NCI-H2196 treated with DMSO at 0.1 percent for 48 hours (cell line): Measurements from ENCODE around the gene ESAM.

Experiments
- DNase-seq: peaks from one replicate; lab custom pipeline; 2025; ENCODE audit not compliant: unreplicated experiment; lab: John Stamatoyannopoulos, UW

The ESAM gene

DNA sequence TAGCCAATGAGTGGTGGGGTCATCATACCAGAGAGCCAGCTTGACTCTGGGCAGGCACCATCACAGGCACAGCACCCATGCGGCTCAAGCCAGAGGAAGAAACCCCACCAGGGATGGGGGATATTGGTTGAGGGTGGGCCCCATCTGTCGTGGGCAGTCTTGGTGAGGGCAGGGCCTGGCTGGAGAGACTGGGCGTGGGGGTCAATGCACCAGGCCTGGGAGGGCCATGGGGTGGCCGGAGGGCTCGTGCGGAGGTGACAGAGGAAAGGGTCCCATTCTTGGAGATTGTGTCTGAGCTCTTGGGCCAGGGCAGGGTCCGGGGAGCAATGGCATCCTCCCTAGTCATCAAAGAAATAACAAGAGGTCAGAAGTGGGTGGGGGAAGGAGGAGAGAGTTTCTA lies 8.5 kb downstream of the ESAM start:
- no peak for DNase-seq

DNA sequence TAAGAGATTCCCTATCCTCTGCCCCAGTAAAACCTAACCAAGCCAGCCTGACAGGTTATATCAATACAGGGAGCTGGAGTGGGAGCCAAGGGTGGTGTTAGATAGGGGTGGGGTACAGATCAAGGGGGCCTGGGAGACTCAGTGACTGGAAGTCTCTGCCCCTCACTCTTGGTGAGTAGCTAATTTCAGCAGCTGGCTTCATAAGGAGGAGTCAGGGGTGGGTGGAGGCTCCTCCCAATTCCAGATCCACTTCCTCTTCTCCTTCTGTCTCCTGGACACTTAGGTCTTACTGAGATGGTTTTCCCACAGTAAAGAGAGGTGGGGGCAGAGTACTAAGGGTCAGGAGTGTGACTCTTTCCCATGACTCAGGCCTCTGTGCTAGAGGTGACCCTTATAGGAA lies 8.9 kb downstream of the ESAM start:
- no peak for DNase-seq

DNA sequence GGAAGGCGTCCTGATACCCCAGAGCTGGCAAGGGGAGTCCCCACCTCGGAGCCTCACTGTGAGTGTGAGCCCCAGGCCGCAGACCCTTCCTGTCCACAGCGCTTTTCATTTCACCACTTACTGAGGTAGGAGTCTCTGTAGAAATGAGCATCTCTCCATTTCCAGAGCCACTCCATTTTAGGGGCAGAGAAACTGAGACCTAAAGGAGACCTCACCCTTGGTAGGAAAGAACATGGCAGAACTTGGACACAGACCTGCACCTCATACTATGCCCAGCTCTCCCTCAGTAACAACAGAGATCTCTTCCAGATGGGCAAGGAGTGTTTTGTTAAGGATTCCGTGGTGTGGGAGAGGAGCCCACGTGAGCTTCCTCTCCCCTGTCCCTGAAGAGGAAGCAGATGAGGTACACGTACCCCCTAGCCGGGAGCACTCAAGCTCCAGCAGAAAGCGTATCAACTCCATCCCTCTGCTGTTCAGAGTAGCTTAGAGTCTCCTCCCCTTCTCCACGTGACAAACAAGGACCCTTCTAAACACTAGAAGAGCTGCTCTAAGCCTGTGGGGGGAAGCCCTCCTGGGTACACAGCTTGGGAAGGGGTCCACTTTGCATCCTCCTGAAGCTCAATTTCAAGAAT lies 9.5 kb downstream of the ESAM start:
- DNase-seq: no peak

DNA sequence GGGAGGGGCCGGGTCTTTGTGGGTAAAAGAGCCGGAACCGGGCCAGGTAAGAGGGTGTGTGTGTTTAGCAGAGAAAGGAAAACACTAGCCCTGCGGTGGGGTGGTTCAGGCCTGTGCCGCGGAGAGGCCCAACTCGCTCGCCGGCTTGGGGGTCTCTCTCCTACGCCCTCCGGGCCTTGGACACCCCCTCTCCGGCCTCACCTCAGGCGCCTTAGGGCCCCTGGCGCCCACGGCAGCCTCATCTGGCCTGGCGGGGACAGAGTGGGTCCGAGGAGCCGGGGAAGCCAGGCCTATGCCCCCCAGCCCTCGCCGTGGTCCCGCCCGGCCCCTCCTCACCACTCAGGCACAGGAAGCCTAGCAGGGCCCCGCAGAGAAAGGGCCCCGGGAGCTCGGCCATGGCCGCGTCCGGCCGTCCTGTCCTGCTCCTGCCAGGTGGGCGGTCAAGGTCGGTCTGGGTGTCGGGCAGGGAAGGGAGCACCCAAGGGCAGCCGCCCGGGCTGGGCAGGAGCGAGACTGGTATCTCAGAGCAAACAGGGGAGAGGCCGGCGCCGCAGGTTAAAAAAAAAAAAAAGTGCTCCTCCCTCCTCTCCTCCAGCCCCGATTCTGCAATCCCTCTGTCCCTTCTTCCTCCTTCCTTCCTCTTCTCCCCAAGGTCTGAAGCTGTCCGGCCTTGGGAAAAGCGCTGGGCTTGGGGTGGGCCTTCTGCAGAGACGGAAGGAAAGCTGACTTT lies 10.2 kb downstream of the ESAM start, which contains the start of gene VSIG2:
VSIG2 (minus strand) TSS at position 515 of the 730 bp plus-strand sequence; CDS start at position 397, 118 bp downstream.
- no peak for DNase-seq

DNA sequence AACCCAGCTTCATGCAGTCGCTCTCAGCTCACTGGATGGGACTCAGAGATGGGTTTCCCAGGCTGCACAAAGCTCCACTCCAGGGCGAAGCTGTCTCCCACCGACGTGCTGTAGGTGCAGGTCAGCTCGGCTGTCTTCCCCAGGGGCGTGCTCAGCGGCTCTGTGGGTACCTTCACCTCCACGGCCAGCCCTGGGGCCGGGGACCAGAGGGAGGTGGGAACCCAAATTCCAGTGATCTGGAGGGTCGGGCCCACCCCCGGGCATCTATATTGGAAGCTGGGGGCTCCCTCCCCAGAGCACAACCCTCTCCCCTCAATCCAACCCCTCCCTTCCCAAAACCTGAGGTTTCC lies 10.7 kb downstream of the ESAM start:
- DNase-seq: no peak

DNA sequence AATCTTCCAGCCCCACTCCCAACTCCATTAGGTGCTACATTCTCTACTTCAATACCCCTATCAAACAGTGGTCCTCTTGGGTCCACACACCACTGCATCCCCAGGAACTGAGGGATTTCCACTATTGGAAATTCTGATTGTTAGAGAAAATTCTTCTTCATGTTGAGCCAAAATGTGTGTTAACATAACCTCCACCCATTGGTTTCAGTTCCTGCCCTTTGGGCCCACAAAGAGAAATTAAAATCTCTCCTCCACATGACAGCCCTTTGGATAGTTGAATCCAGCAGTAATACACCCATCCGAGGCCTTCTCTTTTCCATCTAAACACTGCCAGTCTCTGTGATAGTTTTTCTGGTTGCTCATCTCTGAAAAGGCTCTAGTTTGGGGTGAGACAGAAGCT lies 12.2 kb downstream of the ESAM start:
- no peak for DNase-seq

DNA sequence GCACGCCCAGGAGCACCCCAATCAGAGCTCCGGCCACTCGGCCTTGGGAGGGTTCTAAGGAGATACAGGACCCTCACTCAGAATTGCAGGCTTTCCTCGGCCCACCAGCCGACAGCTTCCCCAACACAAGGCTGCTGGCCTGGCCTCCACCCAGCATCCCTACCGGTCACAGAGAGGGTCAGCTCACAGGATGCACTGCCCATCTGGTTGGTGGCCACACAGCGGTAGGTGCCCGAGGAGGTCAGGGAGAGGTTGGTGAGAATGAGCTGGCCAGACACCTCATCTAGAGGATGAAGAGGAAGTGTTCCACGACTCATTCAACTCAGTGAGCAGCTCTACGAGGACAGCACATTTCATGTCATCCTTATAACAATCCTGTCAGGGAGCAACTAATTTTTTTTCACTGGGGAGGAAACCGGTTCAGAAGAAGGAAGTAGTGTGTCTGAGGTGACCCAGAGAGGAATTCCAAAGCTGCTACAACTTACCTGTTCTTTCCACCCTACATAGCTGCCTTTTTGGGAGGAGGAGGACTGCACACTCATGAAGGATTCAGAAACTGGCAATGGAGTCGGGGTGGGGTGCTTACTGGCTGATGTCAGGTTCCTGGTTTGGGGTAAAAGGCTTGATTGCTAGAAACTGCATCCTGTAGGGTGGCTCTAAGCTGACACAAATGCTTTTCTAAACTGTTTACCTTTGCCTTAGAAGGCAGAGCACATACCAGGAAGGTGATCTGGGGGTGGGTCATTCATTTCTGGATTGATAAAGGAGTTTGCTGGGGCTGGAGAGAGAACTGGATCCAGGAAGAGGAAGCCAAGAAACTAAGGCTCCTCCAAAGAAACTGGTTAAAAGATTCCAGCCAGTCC lies 13.4 kb downstream of the ESAM start:
- no peak for DNase-seq

DNA sequence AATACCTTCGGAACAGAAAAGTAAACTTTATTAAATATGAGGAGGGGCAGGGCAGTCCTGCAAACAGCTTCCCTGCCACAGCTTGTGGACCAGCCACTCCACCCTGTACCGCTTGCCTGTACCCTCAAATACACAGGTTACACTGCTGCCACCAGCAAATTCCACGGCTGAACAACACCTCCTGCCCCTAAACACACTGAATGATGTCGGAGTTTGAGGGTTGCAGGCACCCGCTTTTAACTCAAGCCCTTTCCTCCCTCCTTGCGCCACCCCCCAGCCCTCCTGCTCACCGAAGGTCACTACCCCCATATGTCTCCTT lies 14.0 kb downstream of the ESAM start:
- no peak for DNase-seq

DNA sequence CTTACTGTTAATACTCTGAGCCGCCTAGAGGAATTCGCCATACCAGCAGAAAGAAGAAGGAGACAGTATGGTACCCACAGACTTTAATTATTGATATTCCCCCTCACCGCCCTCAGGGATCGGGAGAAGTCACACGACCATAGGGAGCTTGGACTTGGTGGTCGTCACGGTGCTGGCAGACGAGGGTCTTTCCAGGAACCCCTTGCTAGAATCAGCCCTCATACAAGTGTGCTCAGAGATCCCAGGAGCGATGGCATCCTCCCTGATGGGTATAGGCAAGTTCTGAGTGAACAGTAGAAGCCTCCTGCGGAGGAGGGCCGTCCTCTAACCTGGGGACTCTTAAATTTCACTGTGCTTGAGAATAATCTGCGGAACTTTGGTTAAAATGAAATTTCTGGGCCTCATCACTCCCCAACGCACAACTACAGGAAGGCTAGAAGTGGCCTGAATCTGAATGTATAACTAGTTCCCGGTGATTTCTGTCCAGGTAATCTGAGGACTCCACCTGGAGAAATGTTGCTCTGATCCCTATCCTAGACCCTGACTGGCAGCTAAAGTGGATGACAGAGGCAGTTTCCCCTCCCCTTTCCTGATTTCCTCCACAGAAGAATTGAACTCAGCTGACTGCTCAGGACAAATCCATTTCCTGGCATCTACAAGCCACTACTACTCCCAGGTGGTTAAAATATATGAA lies 14.5 kb downstream of the ESAM start:
- no peak for DNase-seq

DNA sequence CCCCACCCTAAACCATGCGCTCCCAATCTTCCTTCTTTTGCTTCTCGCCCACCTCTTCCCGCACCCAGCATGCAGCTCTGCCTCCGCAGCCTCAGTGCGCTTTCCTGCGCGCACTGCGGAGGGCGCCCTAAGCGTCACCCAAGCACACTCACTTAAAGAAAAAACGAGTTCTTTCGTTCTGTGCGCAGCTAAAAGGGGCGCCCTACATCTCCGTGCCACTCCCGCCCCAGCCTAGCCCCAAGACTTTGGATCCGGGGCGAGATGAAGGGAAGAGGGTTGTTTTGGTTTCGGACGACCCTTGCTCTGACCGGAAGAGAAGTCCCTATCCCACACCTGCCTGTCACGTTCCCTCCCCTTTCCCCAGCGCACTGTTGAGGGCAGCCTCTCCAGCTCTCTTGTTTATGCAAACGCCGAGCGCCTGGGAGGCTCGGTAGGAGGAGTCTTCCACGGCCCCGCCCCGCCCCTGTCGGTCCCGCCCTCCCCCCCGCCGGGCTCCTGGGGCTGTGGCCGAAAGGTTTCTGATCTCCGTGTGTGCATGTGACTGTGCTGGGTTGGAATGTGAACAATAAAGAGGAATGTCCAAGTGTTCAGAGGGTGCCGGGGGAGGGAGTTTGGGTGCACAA lies 15.4 kb downstream of the ESAM start:
- peak; percentile 76 for DNase-seq

DNA sequence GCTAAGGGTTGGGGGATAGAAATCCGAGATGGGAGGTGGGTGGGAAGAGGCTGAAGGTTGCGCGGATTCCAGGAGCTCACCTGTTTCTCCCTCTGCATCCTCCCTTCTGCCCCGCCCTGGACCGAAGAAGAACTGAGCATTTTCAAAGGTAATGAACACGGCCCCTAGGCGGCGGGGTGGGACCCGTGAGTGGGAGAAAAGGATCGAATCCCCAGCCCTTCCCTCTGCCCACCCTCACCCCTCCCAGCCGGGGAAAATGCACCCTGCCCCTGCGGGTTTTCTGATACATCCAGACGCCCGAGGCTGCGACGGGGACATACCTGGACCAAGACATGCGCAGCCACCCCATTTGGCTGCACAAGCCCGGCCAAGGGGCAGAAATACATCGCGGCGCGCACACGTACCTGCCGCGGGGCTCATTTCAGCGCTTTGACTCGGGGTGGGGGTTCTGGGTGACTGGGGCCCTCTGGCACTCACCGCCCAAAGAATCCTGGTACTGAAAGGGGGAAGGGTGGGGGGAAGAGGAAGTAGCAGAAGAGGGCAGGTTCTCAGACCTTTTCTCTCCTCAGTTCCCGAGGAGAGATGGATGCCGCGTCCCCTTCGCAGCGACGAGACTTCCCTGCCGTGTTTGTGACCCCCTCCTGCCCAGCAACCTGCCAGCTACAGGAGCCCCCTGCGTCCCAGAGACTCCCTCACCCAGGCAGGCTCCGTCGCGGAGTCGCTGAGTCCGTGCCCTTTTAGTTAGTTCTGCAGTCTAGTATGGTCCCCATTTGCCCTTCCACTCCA lies 16.1 kb downstream of the ESAM start:
- no peak for DNase-seq

DNA sequence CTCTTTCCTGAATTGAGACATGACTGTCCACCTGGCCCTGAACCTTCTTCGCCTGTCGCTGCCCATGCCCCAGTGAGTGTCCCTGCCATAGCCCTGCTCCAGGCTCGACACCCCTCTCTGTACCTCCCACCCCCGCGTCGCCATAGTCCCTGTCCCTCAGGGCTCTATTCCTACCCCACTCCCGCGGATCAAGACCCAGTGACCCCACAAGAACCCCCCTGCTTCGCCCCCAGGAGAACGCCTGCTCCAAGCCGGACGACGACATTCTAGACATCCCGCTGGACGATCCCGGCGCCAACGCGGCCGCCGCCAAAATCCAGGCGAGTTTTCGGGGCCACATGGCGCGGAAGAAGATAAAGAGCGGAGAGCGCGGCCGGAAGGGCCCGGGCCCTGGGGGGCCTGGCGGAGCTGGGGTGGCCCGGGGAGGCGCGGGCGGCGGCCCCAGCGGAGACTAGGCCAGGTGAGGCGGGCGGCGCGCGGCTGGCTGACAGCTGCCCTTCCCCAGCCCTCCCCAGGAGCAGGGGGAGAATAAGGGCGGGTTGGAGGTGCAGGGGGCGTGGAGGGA lies 16.7 kb downstream of the ESAM start:
- DNase-seq: no peak

DNA sequence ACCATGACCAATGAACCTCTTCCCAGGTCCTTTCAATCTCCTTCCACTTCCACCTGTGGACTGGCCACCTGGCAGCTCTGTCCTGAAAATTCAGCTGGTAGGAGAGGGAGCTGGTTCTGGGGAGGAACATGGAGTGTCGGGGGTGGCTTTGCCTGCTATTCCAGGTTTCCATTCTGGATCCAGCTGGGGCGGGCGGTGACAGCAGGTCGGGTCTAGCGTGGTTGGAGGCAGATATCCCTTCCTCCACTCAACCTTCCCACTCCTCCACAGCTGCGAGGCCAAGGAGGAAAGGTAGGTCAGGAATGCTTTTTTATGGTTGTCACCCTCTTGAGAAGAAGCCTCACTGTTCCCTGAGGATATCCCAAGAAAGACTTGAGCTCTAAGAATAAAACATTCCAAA lies 19.0 kb downstream of the ESAM start:
- DNase-seq: no peak

DNA sequence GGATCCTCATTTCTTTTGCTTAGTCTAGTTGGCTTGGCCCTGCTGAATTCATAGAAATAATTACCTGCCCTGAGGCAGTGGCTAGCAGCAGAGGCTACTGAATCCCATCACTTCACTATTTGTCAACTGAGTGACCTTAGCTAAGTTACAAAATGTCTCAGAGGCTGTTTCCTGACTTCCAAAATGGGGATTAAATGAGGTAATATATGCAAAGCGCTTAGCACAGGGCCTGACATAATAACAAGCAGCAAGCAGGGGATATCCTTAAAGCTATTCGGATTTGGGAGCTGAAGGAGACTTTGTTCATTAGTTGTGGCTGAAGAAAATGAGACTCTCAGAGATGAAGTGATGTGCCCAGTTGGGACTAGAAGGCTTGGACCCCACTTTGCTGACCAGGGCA lies 19.5 kb downstream of the ESAM start:
- no peak for DNase-seq

DNA sequence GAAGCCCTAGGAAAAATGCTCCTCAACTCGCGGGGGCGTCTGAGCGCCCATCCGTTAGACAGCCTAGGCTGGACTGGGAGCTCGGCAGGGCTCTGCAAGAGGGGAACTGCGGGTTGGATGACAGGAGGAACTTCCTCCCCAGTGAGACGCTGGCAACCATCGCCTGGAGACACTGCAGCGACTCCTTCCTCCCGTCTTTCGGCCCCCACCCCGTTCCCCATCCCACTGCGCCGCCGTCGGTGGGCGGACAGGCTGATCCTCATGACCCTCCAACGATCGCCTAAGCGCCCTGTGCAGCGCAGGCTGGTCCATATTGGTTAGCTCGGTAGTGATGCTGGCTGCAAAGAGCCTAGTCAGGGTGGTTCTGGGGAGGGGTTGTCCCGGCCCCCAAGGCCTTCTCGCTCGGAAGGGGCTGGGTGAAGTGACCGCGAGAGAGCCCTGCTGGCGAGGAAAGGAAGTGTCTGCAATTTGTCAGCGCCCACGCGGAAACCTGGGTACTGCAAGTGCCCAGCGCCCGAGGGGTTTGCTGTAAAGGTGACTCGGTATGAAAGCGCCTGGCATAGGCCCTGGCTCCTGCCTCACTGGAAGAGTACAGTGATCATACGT lies 21.7 kb downstream of the ESAM start:
- no peak for DNase-seq

DNA sequence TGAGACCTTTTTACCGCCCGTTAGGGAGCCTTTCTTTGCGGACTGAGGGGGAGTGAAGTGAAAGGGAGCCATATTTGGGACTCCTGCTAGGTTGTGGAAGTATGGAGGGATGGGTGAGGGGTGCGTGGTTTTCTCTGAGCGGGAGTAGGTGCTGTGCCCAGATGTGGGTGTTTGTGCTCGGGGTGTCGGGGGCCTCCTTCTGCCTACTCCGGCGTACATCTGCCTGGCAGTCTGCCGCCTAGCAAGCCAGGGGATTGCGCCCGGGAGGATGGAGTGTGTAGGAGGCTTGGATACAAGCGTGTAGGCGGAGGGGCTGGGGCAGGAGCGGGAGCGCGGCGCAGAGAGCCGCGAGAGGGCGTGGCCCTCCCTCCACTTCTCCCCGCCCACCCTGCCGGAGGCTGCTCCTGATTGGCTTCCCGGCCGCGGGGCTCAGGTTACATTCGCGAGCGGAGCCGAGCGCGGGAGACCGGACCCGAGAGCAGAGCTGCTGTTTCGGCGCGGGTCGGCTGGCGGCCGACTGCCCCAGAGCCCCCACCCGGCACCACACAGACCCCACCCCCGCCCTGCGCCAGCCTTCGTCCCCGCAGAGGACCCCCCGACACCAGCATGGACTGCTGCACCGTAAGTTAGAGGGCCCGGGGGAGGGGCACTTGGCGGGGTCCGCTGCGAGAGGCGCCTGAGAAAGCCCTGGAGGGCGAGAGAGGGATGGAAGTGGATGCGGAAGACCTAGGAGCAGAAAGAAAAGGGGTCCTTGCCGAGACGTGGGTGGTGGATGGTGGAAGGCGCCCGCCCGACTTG lies 22.4 kb downstream of the ESAM start, which contains the start of gene NRGN:
NRGN (plus strand) TSS at position 464 of the 798 bp plus-strand sequence; CDS start at position 607, 143 bp downstream.
- peak; percentile 93 for DNase-seq

DNA sequence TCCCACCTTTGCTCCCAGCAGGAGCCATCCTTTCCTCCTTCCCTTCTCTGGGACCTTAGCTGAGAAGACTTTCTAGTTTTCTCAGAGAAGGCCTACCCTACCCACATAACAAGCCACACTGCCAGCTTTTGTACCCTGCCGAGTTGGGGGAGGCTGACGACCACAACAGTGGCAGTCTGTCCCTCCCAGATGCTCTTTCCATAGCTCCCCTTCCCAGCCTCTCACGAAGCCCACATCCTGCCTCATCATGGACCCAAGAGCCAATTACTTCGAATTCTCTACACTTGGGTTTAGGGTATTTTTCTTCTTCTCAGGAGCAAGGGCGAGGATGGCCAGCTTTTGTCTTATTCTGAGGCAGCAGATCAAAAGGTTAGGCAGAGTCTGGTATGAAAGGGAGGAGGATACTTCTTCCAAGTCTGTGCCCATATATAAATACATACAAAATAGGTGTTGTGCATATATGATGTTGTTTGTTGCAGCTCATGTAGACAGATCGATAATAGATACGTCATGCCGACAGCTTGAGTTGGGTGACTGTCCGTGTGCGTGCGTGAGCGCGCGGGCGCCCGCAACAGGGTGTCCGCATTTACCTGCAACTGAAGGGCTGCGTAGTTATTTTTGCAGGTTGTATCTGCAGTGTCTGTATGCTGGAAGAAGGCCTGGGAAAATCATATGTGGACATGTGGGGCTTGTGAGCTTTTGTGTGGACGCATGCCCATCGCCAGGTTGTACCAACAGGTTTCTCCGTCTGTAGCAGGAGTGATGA lies 23.2 kb downstream of the ESAM start:
- DNase-seq: no peak
